ENCODE results near the gene ADARB2.

The ADARB2 gene

DNA sequence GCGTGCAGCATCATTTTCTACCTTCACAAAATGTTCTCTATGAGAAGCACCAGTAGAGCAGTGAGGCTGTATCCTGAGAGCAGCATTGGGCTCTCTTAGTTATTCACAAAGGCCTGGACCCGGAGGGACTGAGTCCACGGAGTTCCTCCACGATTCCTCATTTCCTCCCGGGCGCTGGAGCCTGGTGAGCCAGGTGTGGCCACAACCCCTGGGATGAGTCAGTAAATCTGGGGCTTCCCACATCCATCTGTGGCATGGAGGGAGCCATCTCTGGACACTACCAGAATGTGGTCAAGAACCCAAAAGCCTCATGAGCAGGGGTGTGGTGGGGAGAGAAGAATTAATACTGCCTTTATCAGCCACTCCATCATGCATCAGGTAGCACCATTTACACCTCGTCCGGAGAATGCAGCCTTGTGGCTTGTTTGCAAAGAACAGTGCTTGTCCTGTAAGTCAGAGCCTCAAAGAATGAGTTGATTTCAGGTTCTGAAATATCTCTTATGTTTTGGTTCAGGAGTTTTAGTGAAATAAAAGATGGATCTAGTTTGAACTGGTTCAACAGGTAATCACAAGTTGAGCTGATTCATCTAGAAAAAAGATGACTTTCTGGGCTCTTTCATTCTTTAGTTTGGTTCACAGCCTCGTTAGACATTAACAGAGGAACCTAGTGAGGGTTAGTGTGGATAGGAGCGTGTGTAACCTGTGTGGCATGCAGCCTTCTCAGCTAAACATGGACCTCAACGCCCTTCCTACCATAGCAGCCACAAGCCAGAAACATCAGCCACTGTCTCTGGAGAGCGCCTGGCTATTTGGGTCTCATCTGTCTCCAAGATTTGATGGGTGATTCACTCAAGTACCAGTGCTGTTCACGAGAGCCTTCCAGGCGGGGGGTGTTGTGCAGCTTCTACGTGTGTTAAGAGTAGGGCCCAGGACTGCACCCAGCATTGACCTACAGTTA is 586.0 kb downstream of the ADARB2 start:
- DNase-seq (ENCODE audit: low spot score), result no peak
- FAIRE-seq, result no peak

- no peak for FAIRE-seq
- DNase-seq (ENCODE audit: low spot score), result no peak
Observed at GRCh38 chr10:1150638-1150955, 586.7 kb downstream of the ADARB2 start.

DNA sequence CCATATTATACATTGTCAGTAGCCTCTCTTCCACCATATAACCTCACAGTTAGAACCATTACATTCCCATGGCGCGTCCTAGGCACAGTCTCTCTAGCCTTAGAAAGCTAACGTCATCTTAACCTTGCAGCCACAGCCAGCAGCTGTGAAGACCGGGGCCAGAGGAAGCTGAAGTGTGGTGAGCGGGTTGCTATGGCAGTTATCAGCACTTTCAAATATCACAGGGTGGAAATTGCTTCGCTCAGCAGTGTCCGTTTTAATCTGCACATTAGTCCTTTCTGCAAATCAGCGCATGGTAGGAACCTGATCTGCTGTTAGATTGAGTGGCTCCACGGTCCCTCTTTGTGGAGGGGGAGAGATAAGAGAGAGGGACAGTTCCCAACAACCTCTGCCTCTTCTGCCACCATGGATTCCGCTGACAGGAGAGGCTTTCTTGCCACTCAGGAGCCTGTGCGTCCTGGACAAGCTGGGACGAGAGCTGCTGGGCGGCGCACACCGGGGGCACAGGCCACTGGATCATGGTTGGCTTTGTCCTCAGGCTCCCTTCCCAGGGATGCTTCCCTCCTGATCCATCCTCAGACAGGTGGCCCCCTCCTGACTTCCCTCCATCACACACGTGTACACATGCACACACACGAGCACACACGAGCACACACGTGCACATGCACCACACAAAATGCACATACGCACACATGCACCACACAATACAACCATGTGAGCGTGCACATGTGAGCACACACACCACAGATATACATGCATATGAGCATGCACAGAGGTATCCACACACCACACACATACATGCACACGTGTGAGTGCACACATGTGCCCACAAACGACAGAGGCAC is 587.3 kb downstream of the ADARB2 start:
- DNase-seq (ENCODE audit: low spot score) (no peak), FAIRE-seq (no peak)

DNA sequence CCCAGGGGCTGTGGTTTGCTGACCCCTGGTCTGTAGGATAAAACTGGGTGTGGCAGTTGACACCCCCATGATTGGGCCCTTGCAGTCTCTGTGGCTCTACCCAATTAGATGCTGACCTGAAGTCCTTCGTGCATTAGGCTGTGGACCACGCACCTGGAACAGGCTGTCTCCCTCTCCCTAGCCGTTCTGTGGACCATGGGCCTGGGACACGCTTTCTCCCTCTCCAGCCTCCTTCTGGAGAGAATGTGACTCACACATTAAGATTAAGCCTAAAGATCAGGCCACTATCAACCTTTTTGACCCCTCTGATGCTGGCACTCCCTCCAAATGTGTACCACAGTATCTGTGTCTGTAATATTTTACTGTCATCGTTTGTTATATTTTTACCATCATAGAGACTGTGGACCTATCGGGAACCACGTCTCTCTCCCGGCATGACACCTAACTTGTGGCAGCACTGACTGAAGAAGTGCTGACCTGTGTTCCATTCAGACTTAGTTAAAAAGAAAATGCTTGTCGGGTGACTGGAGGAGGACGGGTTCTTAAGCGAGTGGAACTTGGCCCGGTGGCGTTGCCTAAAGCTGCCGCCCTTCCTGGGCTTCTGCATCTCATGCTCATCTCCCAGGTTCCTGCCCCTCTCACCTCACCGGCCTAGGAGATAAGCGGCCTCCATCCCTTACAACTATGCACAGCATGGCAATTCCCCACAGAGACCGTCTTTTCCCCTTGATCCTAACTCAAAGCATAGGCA is 588.3 kb downstream of the ADARB2 start:
- FAIRE-seq (no peak), DNase-seq (ENCODE audit: low spot score) (no peak)

GRCh38 chr10:1147810-1148209 is 589.5 kb downstream of the ADARB2 start:
- FAIRE-seq (no peak), DNase-seq (ENCODE audit: low spot score) (no peak)

DNA sequence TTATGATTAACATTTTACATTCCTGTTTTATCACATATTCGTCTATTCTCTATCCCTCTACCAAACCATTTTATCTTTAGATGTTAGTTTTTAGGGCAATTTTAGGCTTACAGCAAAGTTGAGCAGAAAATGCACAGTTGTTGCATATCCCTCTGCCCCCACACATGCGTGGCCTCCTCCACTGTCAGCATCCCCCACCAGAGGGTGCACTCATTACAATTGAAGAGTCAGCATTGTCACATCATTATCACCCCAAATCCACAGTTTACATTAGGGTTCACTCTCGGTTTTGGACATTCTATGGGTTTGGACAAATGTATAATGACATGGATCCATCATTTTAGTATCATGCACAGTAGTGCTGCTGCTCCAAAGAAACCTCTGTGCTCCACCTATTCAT is 594.7 kb downstream of the ADARB2 start:
- FAIRE-seq, result no peak
- DNase-seq (ENCODE audit: low spot score), result no peak

DNA sequence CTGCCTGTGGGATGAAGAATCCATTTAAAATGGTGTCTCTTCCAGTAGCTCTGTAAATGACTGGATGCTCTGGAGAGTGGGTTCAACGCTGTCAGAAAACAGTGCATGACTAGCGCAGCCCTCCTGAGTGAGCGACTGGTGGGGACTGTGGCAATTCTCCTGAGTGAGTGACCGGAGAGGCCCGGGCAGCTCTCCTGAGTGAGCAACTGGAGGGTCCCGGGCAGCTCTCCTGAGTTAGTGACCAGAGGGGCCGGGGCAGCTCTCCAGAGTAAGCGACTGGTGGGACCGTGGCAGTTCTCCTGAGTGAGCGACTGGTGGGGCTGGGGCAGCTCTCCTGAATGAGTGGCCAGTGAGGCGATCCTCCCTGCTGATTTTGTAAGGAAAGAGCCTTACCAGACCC is 595.6 kb downstream of the ADARB2 start:
- DNase-seq (ENCODE audit: low spot score), result no peak

GRCh38 chr10:1141261-1141660 is 596.1 kb downstream of the ADARB2 start:
- FAIRE-seq (no peak), DNase-seq (ENCODE audit: low spot score) (no peak)

More for the DNA sequence above, 595.6 kb downstream of the ADARB2 start:
- no peak for FAIRE-seq

GRCh38 chr10:1138529-1138928 is 598.8 kb downstream of the ADARB2 start:
- FAIRE-seq, result no peak

GRCh38 chr10:1137499-1138163 is 599.7 kb downstream of the ADARB2 start:
- FAIRE-seq (no peak), DNase-seq (ENCODE audit: low spot score) (no peak)

More at GRCh38 chr10:1138529-1138928, 598.8 kb downstream of the ADARB2 start:
- no peak for DNase-seq (ENCODE audit: low spot score)

- DNase-seq (ENCODE audit: low spot score) (no peak), FAIRE-seq (no peak)
Observed at GRCh38 chr10:1136268-1136667, 601.1 kb downstream of the ADARB2 start.

GRCh38 chr10:1134156-1134555 is 603.2 kb downstream of the ADARB2 start:
- DNase-seq (ENCODE audit: low spot score), result no peak
- FAIRE-seq, result no peak

- DNase-seq (ENCODE audit: low spot score) (no peak), FAIRE-seq (no peak)
Observed at GRCh38 chr10:1133495-1134045, 603.8 kb downstream of the ADARB2 start.

- DNase-seq (ENCODE audit: low spot score) (no peak), FAIRE-seq (no peak)
Observed at GRCh38 chr10:1132584-1132983, 604.7 kb downstream of the ADARB2 start.

DNA sequence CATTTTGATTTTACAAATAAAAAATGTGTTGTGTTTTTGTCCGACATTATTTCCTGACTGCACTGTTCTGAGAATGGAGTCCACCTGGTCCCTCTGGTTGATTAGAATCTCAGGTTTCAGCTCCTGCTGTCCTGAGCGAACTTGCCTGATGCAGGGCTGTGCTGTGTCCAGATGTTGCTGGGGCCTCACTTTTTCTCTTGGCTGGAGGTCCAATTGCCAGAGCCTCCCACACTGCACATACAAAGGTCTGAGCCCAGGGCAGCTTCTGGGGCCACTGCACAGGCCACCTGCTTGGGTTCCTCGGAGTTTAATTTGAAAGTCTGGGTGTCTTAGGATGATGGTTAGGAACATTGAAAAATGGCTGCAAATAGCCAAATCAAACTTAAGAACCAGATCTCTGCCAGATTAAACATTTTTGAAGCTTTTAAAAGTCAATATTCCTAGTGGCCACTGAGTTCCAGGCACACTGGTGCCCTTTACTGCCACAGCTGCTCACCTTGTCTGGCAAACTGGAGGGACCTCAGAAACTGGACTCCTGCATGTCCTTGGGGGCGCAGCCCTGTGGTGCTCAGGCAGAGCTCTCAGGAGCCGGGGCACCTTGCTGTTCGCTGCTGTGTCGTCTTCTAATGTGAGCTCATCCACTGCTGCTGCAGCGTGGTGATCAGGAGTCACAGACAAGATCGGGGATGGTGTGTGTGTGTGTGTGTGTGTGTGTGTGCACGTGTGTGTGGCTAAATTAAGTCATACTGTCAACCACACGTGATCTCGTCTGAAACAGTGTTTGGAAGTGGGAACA is 606.1 kb downstream of the ADARB2 start:
- no peak for DNase-seq (ENCODE audit: low spot score)

DNA sequence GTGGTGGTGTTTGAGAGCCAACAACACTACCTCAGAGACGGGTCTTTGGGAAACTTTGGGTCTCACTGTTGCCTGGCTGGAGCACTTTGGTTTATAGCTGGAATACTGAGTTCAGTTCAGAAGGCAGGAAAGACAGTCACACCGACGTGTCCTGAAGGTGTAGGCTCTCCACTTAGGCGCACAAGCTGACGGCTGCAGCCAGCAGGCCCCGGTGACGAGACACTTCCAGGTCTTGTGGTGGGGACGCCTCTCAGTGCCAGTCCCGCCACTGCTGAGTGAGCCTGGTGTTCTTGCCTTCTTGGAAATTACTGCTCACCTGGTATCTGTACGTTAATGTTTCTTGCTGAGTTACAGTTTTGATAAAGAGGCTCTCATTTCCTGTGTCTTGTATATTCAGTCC is 607.1 kb downstream of the ADARB2 start:
- no peak for DNase-seq (ENCODE audit: low spot score)
- no peak for FAIRE-seq

More for the DNA sequence above, 606.1 kb downstream of the ADARB2 start:
- no peak for FAIRE-seq

DNA sequence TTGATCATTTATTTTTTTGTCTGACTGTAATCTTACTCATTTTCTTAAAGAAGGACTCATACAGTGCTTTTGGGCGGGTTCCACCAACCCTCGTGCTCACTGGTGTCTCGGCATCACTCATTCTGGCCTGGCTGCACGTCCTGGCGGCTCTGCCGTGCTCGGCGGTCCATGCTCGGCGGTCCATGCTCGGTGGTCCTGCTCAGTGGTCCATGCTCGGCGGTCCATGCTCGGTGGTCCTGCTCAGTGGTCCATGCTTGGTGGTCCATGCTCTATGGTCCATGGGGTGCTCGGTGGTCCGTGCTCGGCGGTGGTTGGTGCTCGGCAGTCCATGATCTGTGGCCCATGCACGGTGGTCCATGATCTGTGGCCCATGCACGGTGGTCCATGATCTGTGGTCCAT is 608.7 kb downstream of the ADARB2 start:
- DNase-seq (ENCODE audit: low spot score) (no peak), FAIRE-seq (no peak)

DNA sequence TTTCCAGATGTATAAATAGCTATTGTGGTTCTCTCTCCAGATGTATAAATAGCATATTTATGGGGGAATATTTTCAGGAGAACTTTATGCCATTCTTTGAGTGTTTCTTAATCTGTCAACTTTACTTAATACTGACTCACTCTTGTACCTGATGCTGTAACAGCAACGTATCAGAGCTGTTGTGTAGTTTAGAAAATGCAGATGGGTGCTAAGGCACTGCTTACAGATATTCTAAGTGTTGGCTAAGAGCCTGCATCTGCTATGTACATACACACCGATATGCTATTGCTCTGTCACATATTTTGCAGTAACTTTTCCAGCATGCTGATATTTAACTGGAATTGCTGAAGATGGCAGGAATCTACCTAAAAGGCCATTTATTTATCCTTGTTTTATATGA is 609.2 kb downstream of the ADARB2 start:
- no peak for DNase-seq (ENCODE audit: low spot score)
- FAIRE-seq, result no peak

DNA sequence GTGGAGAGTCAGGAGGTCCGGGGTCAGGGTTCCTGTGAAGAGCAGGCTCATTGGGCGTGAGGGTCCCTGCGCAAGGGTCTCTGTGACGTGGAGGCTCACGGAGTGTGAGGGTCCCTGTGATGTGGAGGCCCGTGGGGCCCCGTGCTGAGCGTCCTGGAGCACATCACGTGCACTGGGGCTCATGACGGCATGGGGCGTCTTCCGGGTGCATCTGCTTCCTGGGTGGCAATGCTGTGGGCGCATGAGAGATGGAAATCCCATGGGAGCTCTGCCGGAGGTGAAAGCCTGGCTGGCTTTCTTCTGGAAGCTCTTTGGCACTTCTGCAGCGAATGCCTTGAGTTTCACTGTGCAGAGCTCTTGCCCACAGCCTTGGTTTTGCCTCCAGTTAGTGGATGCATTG is 609.7 kb downstream of the ADARB2 start:
- FAIRE-seq (no peak), DNase-seq (ENCODE audit: low spot score) (no peak)
